Stimulated activated CD4-positive, alpha-beta T cell treated with anti-CD3 and anti-CD28 coated beads, Interleukin-12 subunit alpha, Interleukin-12 subunit beta, amount 100 ng/mL, for 24 hours (primary cell): Measurements from ENCODE around the gene R3HDM2.
"Not testable (repeated sequence)": the region's sequence is repeated elsewhere in the genome, so short reads cannot be mapped to it uniquely, and the experiment has no call there.

Source experiments
- DNase-seq, 2 experiments: peaks; one replicate each; pipeline ENCODE4 v3.0.0-alpha.2; 2020; ENCODE audit warnings: low read depth in 2 of 2

Gene R3HDM2

DNA sequence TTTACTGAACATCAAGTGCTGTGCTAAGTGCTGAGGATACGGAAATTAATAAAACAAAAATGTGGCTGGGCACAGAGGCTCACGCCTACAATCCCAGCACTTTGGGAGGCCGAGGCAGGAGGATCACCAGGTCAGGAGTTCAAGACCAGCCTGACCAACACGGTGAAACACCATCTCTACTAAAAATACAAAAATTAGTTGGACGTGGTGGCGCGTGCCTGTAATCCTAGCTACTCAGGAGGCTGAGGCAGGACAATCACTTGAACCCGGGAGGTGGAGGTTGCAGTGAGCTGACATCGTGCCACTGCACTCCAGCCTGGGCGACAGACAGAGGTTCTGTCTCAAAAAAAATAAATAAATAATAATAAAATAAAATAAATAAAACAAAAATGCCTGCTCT, 3.9 kb downstream of the R3HDM2 start:
- not testable (repeated sequence) for DNase-seq

DNA sequence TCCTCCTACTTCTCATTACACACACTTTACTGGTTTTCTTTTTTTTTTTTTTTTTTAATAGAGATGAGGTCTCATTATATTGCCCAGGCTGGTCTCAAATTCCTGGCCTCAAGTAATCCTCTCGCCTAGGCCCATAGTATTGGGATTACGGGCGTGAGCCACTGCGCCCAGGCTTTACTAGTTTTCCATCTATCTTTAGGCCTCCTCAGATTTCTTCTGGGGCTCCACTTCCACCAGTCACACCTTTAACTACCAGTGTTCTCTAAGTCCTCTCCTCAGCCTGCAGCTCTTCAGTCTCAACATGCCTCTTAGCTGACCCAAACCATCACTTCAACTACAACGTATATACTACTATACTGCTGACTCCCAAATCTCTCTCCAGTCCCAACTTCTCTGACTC, 10.4 kb downstream of the R3HDM2 start:
- DNase-seq = no peak

DNA sequence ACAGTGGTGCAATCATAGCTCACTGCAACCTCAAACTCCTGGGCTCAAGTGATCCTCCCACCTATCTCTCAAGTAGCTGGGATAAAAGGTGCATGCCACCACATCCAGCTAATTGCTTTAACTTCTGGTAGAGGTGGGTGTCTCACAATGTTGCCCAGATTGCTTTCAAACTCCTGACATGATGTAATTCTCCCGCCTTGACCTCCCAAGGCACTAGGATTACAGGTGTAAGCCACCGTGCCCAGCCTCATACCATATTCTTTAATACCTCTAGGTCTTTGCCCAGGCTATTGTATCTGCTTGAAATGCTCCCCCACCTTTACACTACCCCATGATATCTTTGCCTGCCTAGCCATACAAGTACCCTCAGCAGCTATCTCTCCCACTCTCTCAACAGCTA, 11.3 kb downstream of the R3HDM2 start:
- DNase-seq = no peak

DNA sequence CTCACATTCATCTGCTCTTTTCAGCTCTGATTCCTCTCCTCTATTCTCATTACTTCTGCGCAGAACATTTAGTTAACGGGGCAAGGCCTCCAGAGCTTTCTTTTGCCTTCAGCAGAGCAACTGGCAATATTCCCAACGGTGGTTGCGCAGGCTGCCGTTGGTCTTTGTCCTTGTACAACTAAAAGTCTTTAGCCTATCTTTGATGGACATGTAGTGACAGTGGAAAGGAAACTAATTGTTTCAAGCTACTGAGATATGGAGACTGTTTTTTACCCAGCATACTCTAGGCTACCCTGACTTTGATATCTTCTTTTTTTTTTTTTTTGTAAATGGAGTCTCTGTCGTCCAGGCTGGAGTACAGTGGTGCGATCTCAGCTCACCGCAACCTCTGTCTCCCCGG, 12.6 kb downstream of the R3HDM2 start:
- DNase-seq = no peak

DNA sequence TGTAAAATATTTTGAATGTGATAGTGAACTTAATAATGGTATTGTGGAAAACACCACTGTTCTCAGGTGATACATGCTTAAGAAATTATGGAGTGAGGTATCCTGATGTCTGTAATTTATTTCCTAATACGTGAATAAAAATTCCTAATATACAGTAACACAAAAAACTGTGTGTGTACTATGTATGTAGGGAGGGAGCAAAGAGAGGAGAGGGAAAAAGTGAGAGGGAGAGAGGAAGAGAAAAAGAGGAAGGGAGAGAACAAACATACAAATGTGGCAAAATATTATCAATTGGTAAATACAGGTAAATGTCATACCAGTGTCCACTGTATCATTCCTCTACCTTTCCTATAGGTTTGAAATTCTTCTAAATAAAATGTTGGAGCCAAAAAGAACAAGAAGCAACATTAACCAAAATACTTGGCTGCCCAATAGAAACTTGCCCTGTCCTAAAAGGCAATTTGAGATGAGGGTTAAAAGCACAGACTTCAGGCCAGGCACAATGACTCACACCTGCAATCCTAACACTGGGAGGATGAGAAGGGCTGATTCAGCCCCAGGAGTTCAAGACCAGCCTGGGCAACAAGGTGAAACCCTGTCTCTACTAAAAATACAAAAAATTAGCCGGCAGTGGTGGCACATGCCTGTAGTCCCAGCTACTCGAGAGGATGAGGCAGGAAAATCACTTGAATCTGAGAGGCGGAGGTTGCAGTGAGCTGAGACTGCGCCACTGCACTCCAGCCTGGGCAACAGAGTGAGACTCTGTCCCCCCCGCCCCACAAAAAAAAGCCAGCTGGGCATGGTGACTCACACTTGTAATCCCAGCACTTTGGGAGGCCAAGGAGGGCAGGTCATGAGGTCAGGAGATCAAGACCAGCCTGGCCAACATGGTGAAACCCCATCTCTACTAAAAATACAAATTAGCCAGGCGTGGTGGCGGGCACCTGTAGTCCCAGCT, 14.5 kb downstream of the R3HDM2 start:
- no peak for DNase-seq

DNA sequence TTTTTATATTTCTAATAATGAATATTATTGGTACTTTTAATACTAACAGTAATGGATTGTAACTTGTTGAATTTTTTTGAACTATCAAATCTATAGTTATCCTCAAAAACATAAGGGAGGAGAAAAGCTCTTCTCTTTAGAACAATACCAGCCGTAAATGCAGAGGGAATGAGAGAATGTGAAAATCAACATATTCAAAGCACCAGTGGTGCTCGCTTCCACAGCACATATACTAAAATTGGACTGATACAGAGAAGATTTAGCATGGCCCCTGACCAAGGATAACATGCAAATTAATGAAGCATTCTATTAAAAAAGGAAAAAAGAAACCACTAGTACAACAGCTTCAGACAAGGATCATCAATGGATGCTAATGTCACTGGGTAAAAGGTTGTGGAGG, 15.8 kb downstream of the R3HDM2 start:
- no peak for DNase-seq

DNA sequence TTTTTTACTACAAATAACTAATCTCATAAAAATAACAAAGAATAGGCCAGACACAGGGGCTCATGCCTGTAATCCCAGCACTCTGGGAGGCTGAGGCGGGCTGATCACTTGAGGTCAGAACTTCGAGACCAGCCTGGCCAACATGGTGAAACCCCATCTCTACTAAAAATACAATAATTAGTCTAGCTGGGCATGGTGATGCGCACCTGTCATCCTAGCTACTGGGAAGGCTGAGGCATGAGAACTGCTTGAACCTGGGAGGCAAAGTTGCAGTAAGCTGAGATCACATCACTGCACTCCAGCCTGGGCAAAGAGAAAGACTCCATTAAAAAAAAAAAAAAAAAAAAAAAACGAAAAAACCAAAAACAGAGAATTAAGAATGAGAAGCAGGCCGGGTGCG, 16.7 kb downstream of the R3HDM2 start:
- not testable (repeated sequence) for DNase-seq

DNA sequence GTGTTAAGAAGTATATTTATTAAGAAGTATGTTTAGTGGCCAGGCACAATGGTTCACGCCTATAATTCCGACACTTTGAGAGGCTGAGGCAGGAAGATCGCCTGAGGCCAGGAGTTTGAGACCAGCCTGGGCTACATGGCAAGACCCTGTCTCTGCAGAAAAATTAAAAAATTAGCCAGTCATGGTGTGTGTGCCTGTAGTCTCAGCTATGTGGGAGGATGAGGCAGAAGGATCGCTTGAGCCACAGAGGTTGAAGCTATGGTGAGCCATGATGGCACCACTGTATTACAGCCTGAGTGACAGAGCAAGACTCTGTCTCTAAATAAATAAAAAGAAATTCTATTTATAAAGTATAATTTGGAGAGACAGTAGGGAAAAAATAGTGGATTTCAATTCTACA, 20.3 kb downstream of the R3HDM2 start:
- DNase-seq = no peak

DNA sequence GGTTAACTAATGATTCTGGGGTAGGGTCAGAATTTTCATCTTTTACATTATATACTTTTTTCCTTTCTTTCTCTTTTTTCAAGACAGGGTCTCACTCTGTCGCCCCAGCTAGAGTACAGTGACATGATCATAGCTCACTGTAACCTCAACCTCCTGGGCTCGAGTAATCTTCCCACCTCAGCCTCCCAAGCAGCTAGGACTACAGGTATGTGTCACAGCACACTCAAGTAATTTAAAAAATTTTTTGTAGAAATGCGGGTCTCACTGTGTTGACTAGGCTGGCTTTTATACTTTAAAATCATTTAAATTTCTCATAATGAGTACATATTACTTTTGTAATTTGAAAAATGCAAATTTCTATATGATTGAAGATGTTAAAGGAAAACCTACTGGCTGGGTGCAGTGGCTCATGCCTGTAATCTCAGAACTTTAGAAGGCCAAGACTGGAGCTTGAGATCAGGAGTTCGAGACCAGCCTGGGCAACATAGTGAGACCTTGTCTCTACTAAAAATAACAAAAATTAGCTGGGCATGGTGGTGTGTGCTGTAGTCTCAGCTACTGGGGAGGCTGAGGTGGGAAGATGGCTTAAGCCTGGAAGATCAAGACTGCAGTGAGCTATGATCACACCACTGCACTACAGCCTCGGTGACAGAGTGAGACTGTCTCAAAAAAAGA, 25.7 kb downstream of the R3HDM2 start:
- no peak for DNase-seq

DNA sequence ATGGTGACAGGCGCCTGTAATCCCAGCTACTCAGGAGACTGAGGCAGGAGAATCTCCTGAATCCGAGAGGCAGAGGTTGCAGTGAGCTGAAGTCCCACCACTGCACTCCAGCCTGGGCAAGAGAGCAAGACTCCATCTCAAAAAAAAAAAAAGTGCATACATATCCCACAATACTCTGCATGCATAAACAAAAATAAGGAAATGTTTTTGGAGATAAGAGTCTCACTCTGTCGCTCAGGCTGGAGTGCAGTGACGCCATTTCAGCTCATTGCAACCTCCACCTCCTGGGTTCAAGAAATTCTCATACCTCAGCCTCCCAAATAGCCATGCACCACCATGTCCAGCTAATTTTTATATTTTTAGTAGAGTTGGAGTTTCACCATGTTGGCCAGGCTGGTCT, 28.7 kb downstream of the R3HDM2 start:
- DNase-seq = not testable (repeated sequence)

DNA sequence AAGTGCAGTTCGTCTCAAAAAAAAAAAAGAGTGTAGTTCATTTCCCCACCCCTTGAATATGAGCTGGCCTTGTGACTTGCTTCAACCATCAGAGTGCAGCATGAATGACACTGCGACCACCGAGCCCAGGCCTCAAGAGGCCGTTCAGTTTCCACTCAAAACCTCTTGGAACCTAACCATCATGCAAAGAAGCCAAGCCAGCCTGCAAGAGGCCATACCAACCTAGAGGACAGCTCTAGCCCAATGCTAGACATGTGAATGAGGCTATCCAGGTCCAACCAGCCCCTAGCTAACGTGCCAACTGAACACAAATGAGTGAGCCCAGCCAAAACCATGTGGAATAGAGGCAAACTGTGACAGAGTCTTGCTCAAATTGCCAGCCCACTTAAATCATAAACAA, 29.7 kb downstream of the R3HDM2 start:
- no peak for DNase-seq

DNA sequence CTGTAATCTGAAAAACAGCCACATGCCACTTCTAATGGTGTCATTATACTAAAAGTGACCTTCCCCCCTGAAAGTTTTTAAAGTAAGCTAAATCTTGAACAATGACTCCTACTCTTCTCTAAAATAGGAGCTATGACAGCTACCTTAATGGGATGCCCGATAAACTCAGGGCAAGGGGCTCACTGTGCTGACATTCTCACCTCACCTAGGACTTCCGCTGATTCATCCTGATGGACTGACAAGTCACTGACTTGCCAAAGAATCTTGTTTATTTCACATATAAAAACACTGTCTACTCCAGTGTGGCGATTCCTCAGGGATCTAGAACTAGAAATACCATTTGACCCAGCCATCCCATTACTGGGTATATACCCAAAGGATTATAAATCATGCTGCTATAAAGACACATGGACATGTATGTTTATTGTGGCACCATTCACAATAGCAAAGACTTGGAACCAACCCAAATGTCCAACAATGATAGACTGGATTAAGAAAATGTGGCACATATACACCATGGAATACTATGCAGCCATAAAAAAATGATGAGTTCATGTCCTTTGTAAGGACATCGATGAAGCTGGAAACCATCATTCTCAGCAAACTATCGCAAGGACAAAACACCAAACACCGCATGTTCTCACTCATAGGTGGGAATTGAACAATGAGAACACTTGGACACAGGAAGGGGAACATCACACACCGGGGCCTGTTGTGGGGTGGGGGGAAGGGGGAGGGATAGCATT, 31.0 kb downstream of the R3HDM2 start:
- DNase-seq = not testable (repeated sequence)

DNA sequence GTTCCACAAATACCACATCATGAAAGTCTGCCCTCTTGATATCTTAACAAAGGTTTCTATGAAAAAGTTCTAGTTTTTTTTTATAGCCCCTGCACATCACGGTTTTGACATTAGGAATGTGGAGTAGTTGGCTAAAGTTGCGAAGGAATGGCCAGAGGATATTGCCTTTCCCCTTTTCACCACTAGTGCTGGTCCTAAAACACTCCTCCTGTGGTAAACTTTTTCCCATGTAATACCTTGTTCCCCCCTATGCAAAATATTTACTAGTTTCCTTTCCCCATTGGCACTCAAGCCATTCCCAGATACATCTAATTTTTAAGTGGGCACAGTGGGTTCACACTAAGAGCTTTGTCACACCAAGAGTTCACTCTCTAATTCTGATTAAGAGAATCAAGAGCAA, 33.4 kb downstream of the R3HDM2 start:
- DNase-seq = no peak

DNA sequence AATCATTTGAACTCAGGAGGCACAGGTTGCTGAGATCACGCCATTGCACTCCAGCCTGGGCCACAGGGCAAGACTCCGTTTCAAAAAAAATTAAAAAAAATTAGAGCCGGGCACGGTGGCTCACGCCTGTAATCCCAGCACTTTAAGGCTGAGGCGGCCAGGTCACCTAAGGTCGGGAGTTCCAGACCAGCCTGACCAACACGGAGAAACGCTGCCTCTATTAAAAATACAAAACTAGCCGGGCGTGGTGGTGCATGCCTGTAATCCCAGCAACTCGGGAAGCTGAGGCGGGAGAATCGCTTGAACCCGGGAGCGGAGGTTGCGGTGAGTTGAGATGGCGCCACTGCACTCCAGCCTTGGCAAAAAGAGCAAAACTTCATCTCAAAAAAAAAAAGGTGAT, 35.7 kb downstream of the R3HDM2 start:
- DNase-seq = no peak

DNA sequence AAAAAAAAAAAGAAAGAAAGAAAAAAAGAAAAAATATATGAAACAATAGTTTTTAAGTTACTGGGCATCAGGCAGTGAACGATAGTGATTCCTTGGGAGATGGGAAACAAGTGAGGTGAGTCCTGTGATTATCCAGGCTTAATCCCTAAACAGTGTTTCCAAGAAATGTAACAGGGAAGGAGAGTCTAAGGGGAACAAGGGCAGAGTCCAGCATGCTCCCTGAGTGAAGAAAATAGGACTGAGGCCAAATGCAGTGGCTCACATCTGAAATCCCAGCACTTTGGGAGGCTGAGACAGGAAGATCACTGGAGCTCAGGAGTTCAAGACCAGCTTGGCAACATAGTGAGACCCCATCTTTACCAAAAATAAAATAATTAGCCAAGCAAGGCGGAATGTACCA, 40.7 kb downstream of the R3HDM2 start:
- DNase-seq = no peak

DNA sequence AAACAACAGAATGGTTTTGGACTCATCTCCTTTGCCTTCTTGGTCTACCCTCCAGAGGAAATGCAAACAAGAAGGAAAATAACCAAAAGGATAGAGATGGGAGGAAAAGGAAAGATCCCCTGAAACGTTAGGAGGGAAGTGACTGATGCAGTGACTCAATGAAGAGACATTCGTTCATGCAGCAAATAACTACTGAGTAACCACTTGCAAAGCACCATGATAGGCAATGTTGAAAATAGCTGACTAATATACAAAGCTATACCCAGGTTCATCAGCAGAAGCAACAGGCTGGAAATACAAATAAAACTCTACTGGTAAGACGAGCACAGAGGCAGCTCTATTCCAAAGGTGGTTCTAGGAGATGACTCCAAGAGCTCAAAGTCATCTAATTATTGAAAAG, 41.8 kb downstream of the R3HDM2 start:
- no peak for DNase-seq

DNA sequence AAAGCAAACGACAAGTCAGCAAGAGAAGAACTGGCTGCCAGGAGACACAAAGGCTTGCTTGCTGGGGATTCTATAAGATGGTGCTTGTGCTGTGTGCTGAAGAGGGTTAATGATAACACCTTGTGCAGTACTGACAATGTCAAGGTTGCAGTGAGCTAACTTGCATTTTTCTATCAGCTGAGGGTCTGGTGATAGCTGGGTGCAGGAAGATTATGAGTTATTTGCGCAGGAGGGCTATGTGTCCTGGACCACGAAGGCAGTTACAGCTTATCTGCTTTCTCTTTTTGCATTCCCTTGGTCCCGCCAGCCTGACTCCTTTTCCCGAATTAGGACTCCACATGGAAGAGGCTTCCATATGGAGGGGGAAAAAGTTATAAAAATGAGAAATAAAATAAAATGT, 42.4 kb downstream of the R3HDM2 start:
- no peak for DNase-seq

DNA sequence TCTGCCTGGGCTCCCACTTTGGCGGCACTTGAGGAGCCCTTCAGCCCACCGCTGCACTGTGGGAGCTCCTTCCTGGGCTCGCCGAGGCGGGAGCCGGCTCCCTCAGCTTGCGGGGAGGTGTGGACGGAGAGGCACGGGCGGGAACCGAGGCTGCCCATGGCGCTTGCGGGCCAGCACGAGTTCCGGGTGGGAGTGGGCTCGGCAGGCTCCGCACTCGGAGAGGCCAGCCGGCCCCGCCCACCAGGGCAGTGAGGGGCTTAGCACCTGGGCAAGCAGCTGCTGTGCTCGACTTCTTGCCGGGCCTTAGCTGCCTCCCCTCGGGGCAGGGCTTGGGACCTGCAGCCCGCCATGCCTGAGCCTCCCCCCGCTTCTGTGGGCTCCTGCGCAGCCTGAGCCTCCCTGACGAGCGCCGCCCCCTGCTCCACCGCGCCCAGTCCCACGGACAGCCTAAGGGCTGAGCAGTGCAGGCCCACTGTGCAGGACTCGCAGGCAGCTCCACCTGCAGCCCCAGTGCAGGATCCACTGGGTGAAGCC, 44.6 kb downstream of the R3HDM2 start:
- DNase-seq = no peak

DNA sequence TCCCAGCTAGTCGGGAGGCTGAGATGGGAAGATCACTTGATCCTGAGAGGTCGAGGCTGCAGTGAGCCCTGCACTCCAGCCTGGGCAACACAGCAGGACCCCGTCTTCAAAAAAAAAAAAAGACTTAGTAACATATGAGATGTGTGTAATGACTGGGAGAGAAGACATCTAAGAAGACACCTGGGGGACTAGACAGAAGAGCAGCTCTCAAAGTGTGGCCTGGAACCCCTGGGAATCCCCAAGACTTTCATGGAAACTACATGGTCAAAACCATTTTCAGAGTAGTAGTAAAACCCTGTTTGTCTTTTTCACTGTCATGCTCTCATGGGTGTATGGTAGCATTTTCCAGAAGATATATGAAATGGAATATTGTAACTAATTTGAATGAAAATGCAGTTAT, 45.3 kb downstream of the R3HDM2 start:
- DNase-seq = no peak

DNA sequence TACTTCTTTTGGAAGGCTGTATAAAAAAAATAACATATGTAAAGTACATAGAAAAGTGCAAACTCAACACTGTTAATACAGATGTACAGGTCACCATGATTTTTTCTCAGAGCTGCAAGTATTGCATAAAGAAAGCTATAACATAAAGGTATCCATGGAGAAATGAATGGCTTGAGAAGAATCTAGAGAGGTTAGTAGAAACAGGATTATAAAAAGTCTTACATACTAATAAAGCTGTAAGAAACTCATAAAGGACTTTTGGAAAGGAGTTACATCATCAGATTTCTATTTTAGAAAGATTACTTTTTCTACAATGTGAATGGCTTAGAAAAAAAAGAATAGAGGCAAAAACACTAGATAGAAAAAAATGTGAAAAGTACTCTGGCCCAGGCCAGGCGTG, 46.4 kb downstream of the R3HDM2 start:
- no peak for DNase-seq

DNA sequence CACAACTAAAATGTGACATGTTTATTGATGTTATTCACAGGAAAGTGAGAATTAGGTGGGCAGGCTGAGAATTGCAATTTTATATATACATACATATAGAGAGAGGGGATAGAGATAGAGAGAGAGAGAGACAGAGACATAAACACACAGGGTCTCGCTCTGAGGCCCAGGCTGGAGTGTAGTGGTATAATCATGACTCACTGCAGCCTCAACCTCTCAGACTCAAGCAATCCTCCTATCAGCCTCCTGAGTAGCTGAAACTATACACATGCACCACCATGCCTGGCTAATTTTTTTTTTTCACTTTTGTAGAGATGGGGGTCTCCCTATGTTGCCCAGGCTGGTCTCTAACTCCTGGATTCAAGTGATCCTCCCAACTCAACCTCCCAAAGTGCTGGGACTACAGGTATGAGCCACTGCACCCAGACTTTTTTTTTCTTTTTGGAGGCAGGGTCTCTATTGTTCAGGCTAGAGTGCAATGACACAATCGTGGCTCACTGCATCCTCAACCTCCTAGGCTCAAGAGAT, 49.1 kb downstream of the R3HDM2 start:
- DNase-seq = no peak

DNA sequence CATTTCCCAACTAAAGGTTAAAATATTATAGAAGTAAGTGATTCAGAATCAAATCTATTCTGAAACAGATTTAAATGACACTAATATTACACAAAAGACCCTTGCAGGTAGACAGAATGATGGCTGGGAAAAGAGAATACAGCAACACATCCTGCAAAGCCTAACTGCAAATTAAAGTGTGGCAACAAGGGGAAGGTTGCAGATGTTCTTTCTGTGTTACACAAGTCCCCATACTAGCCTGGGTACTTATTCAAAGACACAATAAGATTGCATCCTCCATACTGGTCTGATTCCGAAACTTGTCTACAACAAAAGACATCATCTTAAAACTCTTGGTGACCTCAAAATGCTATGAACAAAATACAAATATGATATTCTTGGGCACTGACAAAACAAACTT, 50.5 kb downstream of the R3HDM2 start:
- DNase-seq = no peak
